H1 (cell line): ENCODE results near the gene ALG14.

Source experiments
- CBX5 ChIP-seq: fragments of 300-800, 300-1000 bp; sonication (generic); IDR thresholded peaks from 2 replicates; pipeline ENCODE4 v1.7.1; 2016; ENCODE audit warnings: antibody characterized with exemption, low read length, low read depth
- NRF1 ChIP-seq: IDR thresholded peaks from 2 replicates; pipeline ENCODE4 v1.6.1; 2011; ENCODE audit warnings: mild to moderate bottlenecking, low read depth, low read length, improper control_type of control experiment
- TAF1 ChIP-seq: IDR thresholded peaks from 2 replicates; pipeline ENCODE4 v1.6.1; 2011; ENCODE audit warnings: mild to moderate bottlenecking, low read depth, low read length

DNA sequence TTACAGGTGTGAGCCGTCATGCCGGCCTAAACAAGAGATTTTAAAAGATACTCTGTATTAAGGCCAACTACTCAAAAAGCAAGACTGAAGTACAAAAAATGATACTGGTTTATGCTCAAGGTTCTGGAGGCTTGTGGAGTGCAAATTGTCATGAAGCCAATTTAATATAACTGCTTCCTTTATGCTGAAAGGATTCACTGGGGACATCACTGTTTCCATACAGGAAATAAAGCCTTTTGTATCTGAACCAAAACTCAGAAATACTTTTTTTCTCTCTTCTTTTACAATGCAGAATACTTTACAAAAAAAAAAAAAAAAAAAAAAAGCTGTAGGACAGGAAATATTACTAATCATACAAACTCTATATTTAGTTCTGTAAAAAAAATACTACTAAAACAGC is 90.4 kb downstream of the ALG14 start:
- TF ChIP-seq NRF1 (no peak), TAF1 (no peak), CBX5 (no peak)
